Activated CD4-positive, alpha-beta T cell treated with anti-CD3 and anti-CD28 coated beads for 36 hours (primary cell): ENCODE data around the gene HRC. TPM values are rescaled to one million over a fixed set of nuclear protein-coding genes. Genes with fewer than 3 reads are reported as not detected.

ENCODE experiments used
- ATAC-seq: fragments of 200-7000 bp; cut with Tn5 transposase; one replicate; pipeline ENCODE4 v1.10.0; 2021; ENCODE audit warnings: mild to moderate bottlenecking, moderate library complexity
- CTCF ChIA-PET: fragments of 350-600 bp; sonication (Branson Sonifier 250); formaldehyde crosslinking; loops from one replicate; lab custom pipeline; 2021; ENCODE audit warnings: antibody characterized with exemption; lab: Charles Lee
- POLR2A ChIA-PET: fragments of 350-600 bp; sonication (Branson Sonifier 250); formaldehyde crosslinking; loops from one replicate; lab custom pipeline; 2021; ENCODE audit warnings: antibody characterized with exemption, inconsistent platforms; lab: Charles Lee
- DNase-seq: peaks from one replicate; pipeline ENCODE4 v3.0.0-alpha.2; 2020
- H3K27ac Mint-ChIP-seq: one replicate; pipeline ENCODE4 v1.8.0; 2021; ENCODE audit warnings: mixed read lengths
- H3K27me3 Mint-ChIP-seq: one replicate; pipeline ENCODE4 v1.8.0; 2021; ENCODE audit warnings: mixed read lengths
- H3K36me3 Mint-ChIP-seq: one replicate; pipeline ENCODE4 v1.8.0; 2021; ENCODE audit warnings: low read depth, mixed read lengths
- H3K4me1 Mint-ChIP-seq: one replicate; pipeline ENCODE4 v1.8.0; 2021; ENCODE audit warnings: mixed read lengths
- H3K4me3 Mint-ChIP-seq: one replicate; pipeline ENCODE4 v1.8.0; 2021; ENCODE audit warnings: mild to moderate bottlenecking, moderate library complexity, mixed read lengths
- H3K9me3 Mint-ChIP-seq: one replicate; pipeline ENCODE4 v1.8.0; 2021; ENCODE audit warnings: low read depth, mixed read lengths
- intact Hi-C, 2 experiments: fragments of 100-400 bp; cut with DNase I in 1 of 2; cut with micrococcal nuclease in 1 of 2; formaldehyde crosslinking; loops; one replicate each; pipeline versions ENCODE4 v1.14.2 to v1.15.1; 2022 to 2024; cut with DNase I, micrococcal nuclease
- total RNA-seq, 2 experiments: library from RNA; stranded (reverse); gene quantifications; one replicate each; pipeline ENCODE4 v1.2.3, GENCODE V29; 2021

The HRC gene
- total RNA-seq, 2 experiments from 2014 or later, result not detected

DNA sequence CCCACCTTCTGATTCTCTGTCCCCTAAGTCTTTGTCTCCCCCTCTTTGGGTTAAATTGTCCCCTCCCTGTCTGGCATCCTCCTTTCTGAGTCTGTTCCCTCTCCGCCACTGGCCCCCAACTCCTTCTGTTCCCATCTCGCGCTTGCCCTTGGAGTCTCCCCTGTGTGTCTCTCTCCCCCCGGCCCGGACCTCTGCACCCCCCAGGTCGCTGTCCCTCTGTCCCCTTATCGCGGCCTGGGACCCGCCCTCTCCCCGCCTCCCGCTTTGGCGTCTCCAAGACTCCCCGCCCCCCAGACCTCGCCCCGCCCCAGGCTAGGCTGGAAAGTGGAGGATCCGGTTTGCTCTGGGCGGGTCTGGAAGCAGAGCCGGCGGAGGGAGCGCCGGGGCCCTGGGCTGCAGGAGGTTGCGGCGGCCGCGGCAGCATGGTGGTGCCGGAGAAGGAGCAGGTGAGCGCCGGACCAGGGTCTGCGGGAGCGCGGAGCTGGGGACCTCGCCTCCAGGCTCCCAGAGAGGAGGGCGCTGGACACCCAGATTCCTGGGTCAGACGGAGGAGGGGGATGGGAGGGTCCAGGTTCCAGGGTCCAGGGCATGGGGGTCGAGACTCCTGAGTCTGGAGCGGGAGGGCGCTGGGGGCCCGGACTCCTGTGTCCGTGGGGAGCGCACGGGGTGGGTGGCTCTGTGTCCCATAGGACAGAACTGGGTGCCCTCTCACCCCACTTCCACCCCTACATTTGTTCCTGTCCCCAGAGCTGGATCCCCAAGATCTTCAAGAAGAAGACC lies 2.4 kb upstream of the HRC start, which contains the start of gene TRPM4:
Gene TRPM4, plus strand, starts transcription at position 348 of the 780 bp plus-strand sequence. Its CDS starts 75 bp downstream, at position 423.
- H3K9me3 Mint-ChIP-seq, result no peaks in the 10 kb centered on the region
- CTCF ChIA-PET, result no interaction called here

DNA sequence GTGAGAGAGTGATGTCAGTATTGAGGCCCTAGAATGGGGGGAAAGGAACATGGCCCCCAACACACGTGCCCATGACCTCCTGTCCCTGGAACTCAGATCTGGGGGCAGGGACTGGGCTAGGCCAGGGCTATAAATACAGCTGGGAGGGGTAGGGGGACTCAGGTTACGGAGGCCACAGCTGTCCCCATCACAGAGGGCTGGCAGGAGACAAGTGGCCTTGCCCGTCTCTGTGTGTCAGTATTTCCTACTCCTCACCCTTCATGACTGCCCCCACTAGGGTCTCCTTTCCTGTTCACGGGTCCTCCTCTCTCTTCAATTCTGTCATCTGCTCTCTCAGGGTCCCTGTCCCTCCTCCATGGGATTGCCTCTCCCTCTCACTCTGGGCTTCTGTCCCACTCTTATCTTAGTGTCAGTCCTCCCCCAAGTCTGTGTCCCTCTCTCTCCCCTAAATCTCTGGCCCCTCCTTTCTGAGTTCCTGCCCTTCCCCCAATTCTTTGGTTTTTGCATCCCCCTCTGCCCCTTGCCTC lies 687 bp upstream of the HRC start:
- H3K4me3 Mint-ChIP-seq, result no peak overlapping the region

More for the DNA sequence above, 2.4 kb upstream of the HRC start, which contains the start of gene TRPM4:
- ATAC-seq (peak; percentile 84), DNase-seq (peak; percentile 77)
- intact Hi-C loops, result no loop called here
- POLR2A ChIA-PET, result no interaction called here
- Mint-ChIP-seq H3K27ac (no peak within 1 kb of the TSS), H3K27me3 (peaks cover 53% of the 10 kb centered on the region), H3K36me3 (no peaks in the 10 kb centered on the region), H3K4me1 (peaks cover 6% of the 10 kb centered on the region), H3K4me3 (peak within 1 kb of the TSS; percentile 35)

DNA sequence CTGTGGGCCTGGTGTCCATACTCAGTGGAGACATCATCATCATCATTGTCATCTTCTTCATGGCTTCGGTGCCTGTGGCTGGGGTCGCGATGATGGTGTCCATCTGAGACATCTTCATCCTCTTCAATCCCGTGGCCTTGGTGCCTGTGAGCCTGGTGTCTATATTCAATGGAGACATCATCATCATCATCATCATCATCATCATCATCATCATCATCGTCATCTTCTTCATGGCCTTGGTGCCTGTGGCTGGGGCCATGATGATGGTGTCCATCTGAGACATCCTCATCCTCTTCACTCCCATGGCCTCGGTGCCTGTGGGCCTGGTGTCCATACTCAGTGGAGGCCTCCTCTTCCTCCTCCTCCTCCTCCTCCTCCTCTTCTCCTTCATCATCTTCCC lies 917 bp downstream of the HRC start:
- Mint-ChIP-seq H3K27ac (no peak overlapping the region), H3K4me1 (peaks cover 21% of the 10 kb centered on the region), H3K36me3 (peaks cover 2% of the 10 kb centered on the region), H3K27me3 (peaks cover 61% of the 10 kb centered on the region), H3K9me3 (no peaks in the 10 kb centered on the region), H3K4me3 (no peak overlapping the region)
- ChIA-PET CTCF (no interaction called here), POLR2A (no interaction called here)
- ATAC-seq (no peak), DNase-seq (no peak)
- intact Hi-C loops, result loop anchor here (5.0 kb wide), 2 partner anchors 97 to 137 kb away; partner anchors contain the start of genes CGB7 (in 1 of the 2) and LHB (in 1 of the 2)

More for the DNA sequence above, 687 bp upstream of the HRC start:
- Mint-ChIP-seq H3K4me1 (peaks cover 11% of the 10 kb centered on the region), H3K27ac (no peak overlapping the region), H3K9me3 (no peaks in the 10 kb centered on the region), H3K27me3 (peaks cover 62% of the 10 kb centered on the region), H3K36me3 (peaks cover 2% of the 10 kb centered on the region)
- ATAC-seq (no peak), DNase-seq (no peak)
- ChIA-PET CTCF (interaction anchor here (0.7 kb wide), 1 partner anchor 38 kb away, joined by 3 read pairs; no protein-coding TSS in a partner anchor), POLR2A (no interaction called here)
- intact Hi-C loops, result no loop called here

DNA sequence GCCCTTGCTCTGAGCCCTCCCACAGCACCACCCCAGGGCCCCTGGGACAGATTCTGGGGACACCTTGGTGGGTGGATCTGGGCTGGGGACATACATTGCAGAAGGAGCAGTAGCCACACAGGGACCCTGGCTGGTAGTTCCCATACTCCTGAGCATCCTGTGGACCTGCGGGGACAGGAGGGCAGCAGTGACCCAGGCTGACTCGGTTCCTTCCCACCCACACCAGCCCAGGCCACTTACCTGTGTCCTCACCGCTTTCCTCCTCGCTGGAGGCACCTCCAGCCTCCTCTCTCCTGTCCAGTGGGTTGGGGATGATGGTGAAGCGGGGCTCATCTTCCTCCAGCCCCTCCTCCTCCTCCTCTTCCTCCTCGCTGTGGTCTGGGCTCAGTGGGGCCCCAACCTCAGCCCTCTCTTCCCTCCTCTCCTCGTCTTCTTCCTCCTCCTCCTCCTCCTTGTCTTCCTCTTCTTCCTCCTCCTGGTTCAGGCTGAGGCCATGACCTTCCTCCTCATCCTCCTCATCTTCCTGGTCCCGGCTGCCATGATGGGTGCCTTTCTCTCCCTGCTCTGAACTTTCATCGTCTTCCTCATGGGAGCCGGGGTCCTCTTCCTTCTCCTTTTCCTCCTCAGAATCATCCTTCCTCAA lies 1.9 kb downstream of the HRC start:
- no peak overlapping the region for H3K4me3 Mint-ChIP-seq
- ChIA-PET POLR2A (no interaction called here), CTCF (no interaction called here)
- intact Hi-C loops, result loop anchor here (5.0 kb wide), 2 partner anchors 96 to 136 kb away; partner anchors contain the start of genes CGB7 (in 1 of the 2) and LHB (in 1 of the 2)
- H3K27me3 Mint-ChIP-seq, result peaks cover 65% of the 10 kb centered on the region
- DNase-seq (no peak), ATAC-seq (no peak)
- no peaks in the 10 kb centered on the region for H3K9me3 Mint-ChIP-seq
- peaks cover 24% of the 10 kb centered on the region for H3K4me1 Mint-ChIP-seq
- peaks cover 2% of the 10 kb centered on the region for H3K36me3 Mint-ChIP-seq
- H3K27ac Mint-ChIP-seq, result no peak overlapping the region

DNA sequence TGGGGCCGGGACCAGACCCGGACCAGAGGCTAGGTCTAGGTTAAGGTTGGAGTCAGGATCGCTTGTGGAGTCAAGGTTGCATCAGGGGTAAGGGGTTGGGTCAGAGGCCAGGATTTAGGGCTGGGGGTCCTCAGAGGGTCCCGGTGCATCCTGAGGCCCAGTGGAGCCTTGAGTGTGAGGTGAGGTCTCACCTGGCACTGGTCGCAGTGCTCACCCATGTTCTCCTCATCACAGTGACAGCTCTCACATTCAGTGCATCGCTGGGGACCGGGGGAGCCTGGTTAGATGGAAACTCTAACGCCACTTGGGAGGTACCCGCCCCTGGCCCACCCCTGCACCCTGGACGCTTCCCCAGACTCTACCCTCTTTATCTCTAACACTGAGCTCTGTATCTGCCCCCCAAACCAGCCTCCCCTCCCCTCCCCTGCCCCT lies 3.1 kb downstream of the HRC start:
- ATAC-seq, result no peak

DNA sequence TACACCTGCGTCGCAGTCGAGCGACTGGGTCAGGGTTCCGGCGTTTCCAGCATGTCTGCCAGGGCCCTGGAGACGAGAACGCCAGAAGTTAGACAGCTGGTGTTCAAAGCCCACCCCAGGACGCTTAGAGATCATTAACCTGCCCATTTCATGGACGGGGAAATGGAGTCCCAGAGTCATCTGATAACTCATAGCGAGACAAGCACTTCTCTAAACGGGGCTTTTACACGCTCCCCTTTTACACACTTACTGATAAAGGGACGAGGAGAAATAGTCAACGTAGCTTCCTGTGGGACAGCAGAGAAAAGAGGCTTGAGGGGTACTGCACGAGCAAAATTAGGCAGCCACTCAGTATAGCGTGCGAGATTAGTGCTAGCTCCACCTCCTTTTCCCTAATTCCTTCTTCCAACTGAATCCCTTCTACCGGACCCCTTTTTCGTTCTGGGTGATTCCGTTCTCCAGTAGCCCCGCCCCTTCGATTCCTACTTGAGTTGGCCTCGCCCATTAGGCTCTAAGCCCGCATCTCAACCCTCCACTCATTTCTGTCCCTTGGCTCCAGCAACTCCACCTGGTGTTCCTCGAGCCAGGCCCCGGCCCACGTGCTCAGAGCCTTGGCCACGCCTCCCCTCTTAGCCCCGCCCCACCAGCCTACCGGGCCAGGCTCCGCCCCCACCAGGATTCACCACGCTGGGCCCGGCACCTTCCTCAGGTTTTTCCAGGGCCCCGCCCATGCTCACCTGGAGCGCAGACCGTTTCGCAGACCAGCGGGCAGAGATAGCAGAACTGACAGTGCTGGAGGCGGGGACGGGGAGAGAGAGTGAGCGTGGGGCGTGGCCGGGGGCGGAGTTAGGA lies 3.7 kb downstream of the HRC start:
- CTCF ChIA-PET, result interaction anchor here (0.5 to 0.9 kb wide), 3 partner anchors 17 to 54 kb away, joined by 3 to 5 read pairs (median 4); no protein-coding TSS in a partner anchor
- H3K27ac Mint-ChIP-seq, result no peak overlapping the region
- peak; percentile 71 for DNase-seq
- H3K9me3 Mint-ChIP-seq, result no peaks in the 10 kb centered on the region
- H3K27me3 Mint-ChIP-seq, result peaks cover 69% of the 10 kb centered on the region
- peaks cover 21% of the 10 kb centered on the region for H3K4me1 Mint-ChIP-seq
- POLR2A ChIA-PET, result no interaction called here
- no peak overlapping the region for H3K4me3 Mint-ChIP-seq
- intact Hi-C loops, result loop anchor here (2.0 to 5.0 kb wide), 3 partner anchors 94 to 291 kb away; partner anchors contain the start of genes CGB7 (in 1 of the 2) and LHB (in 1 of the 2)
- peaks cover 2% of the 10 kb centered on the region for H3K36me3 Mint-ChIP-seq
- peak; percentile 37 for ATAC-seq

More for the DNA sequence above, 3.1 kb downstream of the HRC start:
- ChIA-PET CTCF (no interaction called here), POLR2A (no interaction called here)
- DNase-seq, result no peak
- peaks cover 66% of the 10 kb centered on the region for H3K27me3 Mint-ChIP-seq
- H3K4me3 Mint-ChIP-seq, result no peak overlapping the region
- H3K27ac Mint-ChIP-seq, result no peak overlapping the region
- intact Hi-C loops, result loop anchor here (5.0 kb wide), 2 partner anchors 95 to 135 kb away; partner anchors contain the start of genes CGB7 (in 1 of the 2) and LHB (in 1 of the 2)
- peaks cover 21% of the 10 kb centered on the region for H3K4me1 Mint-ChIP-seq
- no peaks in the 10 kb centered on the region for H3K9me3 Mint-ChIP-seq
- H3K36me3 Mint-ChIP-seq, result peaks cover 2% of the 10 kb centered on the region

DNA sequence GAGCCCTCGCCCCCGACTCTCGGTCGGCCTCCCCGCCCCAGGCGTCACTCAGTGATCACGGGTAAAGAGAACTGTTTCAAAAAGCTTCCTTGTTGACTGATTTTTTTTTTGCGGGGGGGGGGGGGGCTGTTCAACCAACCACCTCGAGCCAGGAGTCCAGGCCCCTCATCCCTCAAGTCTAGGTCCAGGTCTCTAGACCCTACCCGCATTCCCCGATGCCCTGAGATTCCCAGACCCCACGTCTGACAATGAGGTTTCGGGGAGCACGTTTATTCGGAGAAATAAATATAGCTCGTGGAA lies 4.3 kb downstream of the HRC start:
- ATAC-seq (no peak), DNase-seq (no peak)
- Mint-ChIP-seq H3K9me3 (no peaks in the 10 kb centered on the region), H3K4me1 (peaks cover 21% of the 10 kb centered on the region), H3K36me3 (peaks cover 2% of the 10 kb centered on the region), H3K27ac (no peak overlapping the region), H3K4me3 (no peak overlapping the region), H3K27me3 (peaks cover 68% of the 10 kb centered on the region)
- ChIA-PET POLR2A (interaction anchor here (0.6 kb wide), 1 partner anchor 127 kb away, joined by 5 read pairs; no protein-coding TSS in a partner anchor), CTCF (interaction anchor here (0.5 to 0.9 kb wide), 3 partner anchors 17 to 53 kb away, joined by 3 to 5 read pairs (median 4); no protein-coding TSS in a partner anchor)
- intact Hi-C loops, result loop anchor here (2.0 to 5.0 kb wide), 3 partner anchors 94 to 292 kb away; partner anchors contain the start of genes CGB7 (in 1 of the 2) and LHB (in 1 of the 2)

DNA sequence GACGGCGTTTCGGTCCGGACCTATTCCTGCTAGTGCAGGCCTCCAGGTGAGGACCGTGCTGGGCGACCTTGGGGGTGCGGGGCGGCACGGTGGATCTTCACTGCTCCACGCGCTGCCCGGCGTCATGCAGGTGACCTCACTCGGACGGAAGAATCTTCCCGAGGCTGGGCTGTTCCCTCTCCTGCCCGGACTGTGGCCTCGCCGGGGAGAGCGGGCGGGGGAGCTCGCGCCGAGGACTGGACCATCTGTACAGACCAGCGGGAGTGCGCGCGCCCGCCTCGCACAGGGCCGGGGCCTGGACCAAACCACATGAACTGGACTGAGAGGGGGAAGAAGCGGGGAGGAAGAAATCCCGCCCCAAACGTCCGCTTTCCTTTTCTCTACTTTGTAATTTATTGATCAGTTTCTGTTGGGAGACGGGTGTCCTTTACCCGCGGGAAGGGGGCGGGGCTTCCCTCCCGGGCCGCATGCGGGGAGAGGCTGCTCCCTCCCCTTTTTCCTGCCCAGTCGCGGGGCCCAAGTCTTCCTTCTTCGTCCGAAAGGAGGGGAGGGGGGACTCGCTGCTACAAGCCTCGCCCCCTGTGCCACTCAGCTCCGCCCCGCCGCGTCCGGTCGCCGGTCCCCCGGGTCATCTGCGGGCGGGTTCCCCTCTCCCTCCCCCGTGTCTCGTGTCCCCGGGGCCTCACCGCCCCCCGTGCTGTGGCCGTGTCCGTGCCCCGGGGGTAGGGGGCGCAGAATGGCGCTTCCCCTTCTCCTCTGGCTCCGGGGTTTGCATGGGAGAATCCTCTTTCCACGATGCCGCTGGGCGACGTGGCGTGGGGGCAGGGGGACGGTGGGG lies 4.9 kb downstream of the HRC start:
- peak overlapping the region; percentile 67 for H3K4me3 Mint-ChIP-seq
- POLR2A ChIA-PET, result interaction anchor here (0.6 kb wide), 2 partner anchors 121 to 128 kb away, joined by 3 to 5 read pairs; no protein-coding TSS in a partner anchor
- ATAC-seq, result no peak

DNA sequence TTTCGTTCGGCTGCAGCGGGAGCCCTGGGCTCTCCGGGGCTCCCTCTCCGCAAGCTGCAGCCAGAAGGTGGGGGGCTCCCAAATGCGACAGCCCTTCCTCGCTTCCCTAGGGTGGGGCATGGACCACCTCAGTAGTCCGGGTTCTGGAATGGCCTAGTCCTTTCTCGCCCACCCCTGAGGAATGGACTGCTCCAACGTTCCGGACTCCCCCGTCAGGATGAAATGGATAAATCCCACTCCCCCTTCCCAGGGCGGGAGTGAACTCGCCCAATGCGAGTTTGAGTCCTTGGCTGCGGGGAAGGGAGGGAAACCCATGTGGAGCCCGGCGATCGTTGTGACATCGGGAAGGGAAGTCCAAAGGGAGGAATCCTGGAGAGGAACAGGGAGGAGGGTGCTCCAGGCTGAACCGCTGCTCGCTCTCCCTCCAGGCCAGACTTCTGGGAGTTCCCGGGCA lies 5.5 kb downstream of the HRC start:
- Mint-ChIP-seq H3K36me3 (peaks cover 2% of the 10 kb centered on the region), H3K4me3 (peak overlapping the region; percentile 67), H3K9me3 (no peaks in the 10 kb centered on the region), H3K4me1 (peaks cover 28% of the 10 kb centered on the region), H3K27me3 (peaks cover 64% of the 10 kb centered on the region), H3K27ac (no peak overlapping the region)
- ATAC-seq, result no peak
- intact Hi-C loops, result loop anchor here (1.0 to 10.0 kb wide), 7 partner anchors 16 to 293 kb away; partner anchors contain the start of genes CGB7 (in 1 of the 2), GYS1 (in 1 of the 2), LHB (in 1 of the 2) and RUVBL2 (in 1 of the 2)
- POLR2A ChIA-PET, result interaction anchor here (0.9 kb wide), 1 partner anchor 21 kb away, joined by 3 read pairs; no protein-coding TSS in a partner anchor
- DNase-seq, result no peak
- CTCF ChIA-PET, result interaction anchor here (0.6 to 1.9 kb wide), 5 partner anchors 10 to 156 kb away, joined by 3 to 7 read pairs (median 5); partner anchors contain the start of genes GYS1 and RUVBL2

More for the DNA sequence above, 4.9 kb downstream of the HRC start:
- Mint-ChIP-seq H3K27me3 (peaks cover 67% of the 10 kb centered on the region), H3K4me1 (peaks cover 26% of the 10 kb centered on the region), H3K9me3 (no peaks in the 10 kb centered on the region), H3K27ac (no peak overlapping the region), H3K36me3 (peaks cover 2% of the 10 kb centered on the region)
- CTCF ChIA-PET, result interaction anchor here (0.6 to 1.8 kb wide), 4 partner anchors 37 to 157 kb away, joined by 3 to 7 read pairs (median 4); partner anchors contain the start of genes GYS1 and RUVBL2
- DNase-seq, result peak; percentile 61
- intact Hi-C loops, result loop anchor here (2.0 to 5.0 kb wide), 3 partner anchors 93 to 292 kb away; partner anchors contain the start of genes CGB7 (in 1 of the 2) and LHB (in 1 of the 2)
